ENCODE measurements around the gene MIPEP.

GRCh38 chr13:23804166-23804565, 85.0 kb downstream of the MIPEP start:
- no peak for TF ChIP-seq CTCF (IDR thresholded peaks at IDR 0.05)
- TF ChIP-seq POLR2A (IDR thresholded peaks at IDR 0.05), result no peak

All from body of pancreas (tissue), 4 donors.